CD14-positive monocyte (primary cell): ENCODE results near the gene UBA7. TPM values are rescaled to one million over a fixed set of nuclear protein-coding genes. Genes with fewer than 3 reads are reported as not detected.
A peak's percentile ranks its signal among the peaks of the same experiment; 100 is the strongest.

Source experiments
- DNase-seq, 3 donors: peaks; one replicate each; pipeline ENCODE4 v3.0.0-alpha.2; 2011 to 2022
- H2AFZ ChIP-seq: 2 replicates; pipeline ENCODE4 v1.6.0; 2012; ENCODE audit warnings: mild to moderate bottlenecking, low read depth, low read length, inconsistent platforms; ENCODE audit not compliant: insufficient read depth, poor library complexity, severe bottlenecking
- H3K27ac ChIP-seq, 2 donors: 1 replicate in 1 of 2; 2 replicates in 1 of 2; pipeline ENCODE4 v1.5.1; 2012 to 2013; ENCODE audit warnings: low read length in 2 of 2, control low read depth in 1 of 2, inconsistent platforms in 1 of 2, low read depth in 1 of 2, mild to moderate bottlenecking in 1 of 2
- H3K27me3 ChIP-seq, 2 donors: one replicate each; pipeline versions ENCODE4 v1.6.0 to v1.6.1; 2011 to 2013; ENCODE audit warnings: low read length in 2 of 2; ENCODE audit not compliant: control insufficient read depth in 2 of 2, insufficient read depth in 2 of 2
- H3K36me3 ChIP-seq, 2 donors: replicated peaks in 1 of 2; 1 replicate in 1 of 2; 2 replicates in 1 of 2; pipeline versions ENCODE4 v1.5.1 to v1.6.1; 2012 to 2013; ENCODE audit warnings: low read length in 2 of 2, control low read depth in 1 of 2, inconsistent platforms in 1 of 2, mild to moderate bottlenecking in 1 of 2; ENCODE audit not compliant: insufficient read depth in 2 of 2, control insufficient read depth in 1 of 2
- H3K4me1 ChIP-seq, 2 donors: 1 replicate in 1 of 2; 2 replicates in 1 of 2; pipeline versions ENCODE4 v1.5.1 to v1.6.1; 2012 to 2013; ENCODE audit warnings: low read length in 2 of 2, control low read depth in 1 of 2, inconsistent platforms in 1 of 2, mild to moderate bottlenecking in 1 of 2, moderate library complexity in 1 of 2; ENCODE audit not compliant: insufficient read depth in 2 of 2, control insufficient read depth in 1 of 2
- H3K4me2 ChIP-seq: replicated peaks from 2 replicates; pipeline ENCODE3; 2012; ENCODE audit warnings: low read length, moderate library complexity, mild to moderate bottlenecking; ENCODE audit not compliant: poor library complexity, severe bottlenecking; ENCODE audit errors: extremely low read depth
- H3K4me3 ChIP-seq, 3 experiments: fragments of 200-600 bp in 1 of 3; sonication (generic) in 1 of 3; replicated peaks in 1 of 3; 1 replicate in 2 of 3; 2 replicates in 1 of 3; pipeline ENCODE4 v1.5.1; 2011 to 2013; ENCODE audit warnings: low read length in 3 of 3, mild to moderate bottlenecking in 3 of 3, control low read depth in 2 of 3, low read depth in 2 of 3, inconsistent platforms in 1 of 3, moderate library complexity in 1 of 3
- H3K79me2 ChIP-seq: 2 replicates; pipeline ENCODE4 v1.6.0; 2012; ENCODE audit warnings: mild to moderate bottlenecking, control low read depth, inconsistent platforms, low read length, moderate library complexity; ENCODE audit not compliant: insufficient read depth
- H3K9ac ChIP-seq: 2 replicates; pipeline ENCODE4 v1.6.0; 2017; ENCODE audit warnings: low read length, mild to moderate bottlenecking; ENCODE audit not compliant: insufficient read depth, poor library complexity, severe bottlenecking
- H3K9me3 ChIP-seq, 2 donors: replicated peaks in 1 of 2; 1 replicate in 1 of 2; 2 replicates in 1 of 2; pipeline versions ENCODE4 v1.5.1 to v1.6.1; 2012 to 2013; ENCODE audit warnings: low read length in 2 of 2, control low read depth in 1 of 2; ENCODE audit not compliant: control insufficient read depth in 1 of 2, insufficient read depth in 1 of 2
- H4K20me1 ChIP-seq: 2 replicates; pipeline ENCODE4 v1.6.0; 2012; ENCODE audit warnings: mild to moderate bottlenecking, low read length, control low read depth, moderate library complexity; ENCODE audit not compliant: insufficient read depth
- H3K27ac Mint-ChIP-seq, 7 donors: one replicate each; pipeline ENCODE4 v1.8.0; 2020; ENCODE audit warnings: mild to moderate bottlenecking in 7 of 7, mixed read lengths in 7 of 7, moderate library complexity in 6 of 7, inconsistent platforms in 2 of 7
- H3K27me3 Mint-ChIP-seq, 3 donors: one replicate each; pipeline ENCODE4 v1.8.0; 2021 to 2022; ENCODE audit warnings: low read depth in 3 of 3, mild to moderate bottlenecking in 3 of 3, mixed read lengths in 3 of 3, moderate library complexity in 3 of 3, inconsistent platforms in 1 of 3
- H3K36me3 Mint-ChIP-seq, 2 donors: one replicate each; pipeline ENCODE4 v1.8.0; 2020; ENCODE audit warnings: mixed read lengths in 2 of 2, inconsistent platforms in 1 of 2, mild to moderate bottlenecking in 1 of 2
- H3K4me1 Mint-ChIP-seq: one replicate; pipeline ENCODE4 v1.8.0; 2020; ENCODE audit warnings: mild to moderate bottlenecking, mixed read lengths
- H3K4me3 Mint-ChIP-seq, 2 donors: one replicate each; pipeline ENCODE4 v1.8.0; 2020; ENCODE audit warnings: mild to moderate bottlenecking in 2 of 2, mixed read lengths in 2 of 2, moderate library complexity in 1 of 2
- H3K9me3 Mint-ChIP-seq, 7 donors: one replicate each; pipeline ENCODE4 v1.8.0; 2020 to 2022; ENCODE audit warnings: mixed read lengths in 7 of 7, mild to moderate bottlenecking in 6 of 7, moderate library complexity in 6 of 7, inconsistent platforms in 2 of 7
- WGBS: methylation state at CpG from one replicate; pipeline ENCODE4 v1.1.5; 2013; ENCODE audit warnings: missing lambda C conversion rate; ENCODE audit not compliant: insufficient coverage; 5-methylcytosine and 5-hydroxymethylcytosine counted together
- intact Hi-C, 2 donors: fragments of 100-400 bp; cut with micrococcal nuclease; formaldehyde crosslinking; loops; one replicate each; pipeline versions ENCODE4 v1.15.0 to v1.15.1; 2023
- polyA plus RNA-seq, 3 donors: library from polyadenylated mRNA; depleted of rRNA in 1 of 3; unstranded in 2 of 3; stranded (reverse) in 1 of 3; fragments of 300-500 nt in 2 of 3; fragments of >200 nt in 1 of 3; fragmentation: Illumina TruSeq in 2 of 3; gene quantifications; 1 replicate in 2 of 3; 2 replicates in 1 of 3; pipeline ENCODE4 v1.2.3, GENCODE V29; 2012 to 2021
- TF ChIP-seq, protein P1 (sequence below): fragments of 200-600 bp; IDR thresholded peaks from one replicate; pipeline ENCODE4 v1.8.0; 2022; ENCODE audit warnings: antibody characterized with exemption, mild to moderate bottlenecking

The UBA7 gene
- polyA plus RNA-seq, 3 donors, result 39.1 to 399 (median 43.7) TPM

- peak within 1 kb of the TSS; percentile 97 for H2AFZ ChIP-seq
- intact Hi-C loops, result loop anchor here (5.0 kb wide), 1 partner anchor 71 kb away; the partner anchor contains the start of gene MON1A (in 2 of the 2)
These were observed 42.6 kb upstream of the UBA7 start, which contains the start of gene TRAIP for GRCh38 chr3:49856181-49857005. Gene TRAIP (minus strand): TSS chr3:49856564. CDS start chr3:49856453, 111 bp downstream.

GRCh38 chr3:49855662-49856061, 41.9 kb upstream of the UBA7 start:
- H3K9me3 Mint-ChIP-seq, result peaks cover 0 to 5% (median 0%) of the 10 kb centered on the region in 7 donors
- peaks cover 0 to 2% (median 1%) of the 10 kb centered on the region in 3 donors for H3K27me3 Mint-ChIP-seq
- Histone ChIP-seq H3K4me2 (peak overlapping the region; percentile 89), H2AFZ (peak overlapping the region; percentile 97), H3K4me3 (peak overlapping the region in 2 of 3 experiments; percentile 82 to 83), H3K27ac (peak overlapping the region in 1 of 2 donors; percentile 88), H3K36me3 (no peaks in the 10 kb centered on the region), H3K27me3 (no peaks in the 10 kb centered on the region), H3K9ac (peak overlapping the region; percentile 68), H3K79me2 (peaks cover 26% of the 10 kb centered on the region), H3K9me3 (no peaks in the 10 kb centered on the region), H4K20me1 (no peaks in the 10 kb centered on the region), H3K4me1 (peaks cover 13 to 16% of the 10 kb centered on the region in 2 donors)
- WGBS, result 90% methylated on average over 2 of the region's 5 CpGs
- DNase-seq, result no peak
- peak overlapping the region in 1 of 2 donors; percentile 89 for H3K4me3 Mint-ChIP-seq
- H3K27ac Mint-ChIP-seq, result peak overlapping the region in 2 of 7 donors; percentile 89 to 92
- H3K36me3 Mint-ChIP-seq, result peaks cover 0 to 2% of the 10 kb centered on the region in 2 donors
- TF ChIP-seq, protein P1, sequence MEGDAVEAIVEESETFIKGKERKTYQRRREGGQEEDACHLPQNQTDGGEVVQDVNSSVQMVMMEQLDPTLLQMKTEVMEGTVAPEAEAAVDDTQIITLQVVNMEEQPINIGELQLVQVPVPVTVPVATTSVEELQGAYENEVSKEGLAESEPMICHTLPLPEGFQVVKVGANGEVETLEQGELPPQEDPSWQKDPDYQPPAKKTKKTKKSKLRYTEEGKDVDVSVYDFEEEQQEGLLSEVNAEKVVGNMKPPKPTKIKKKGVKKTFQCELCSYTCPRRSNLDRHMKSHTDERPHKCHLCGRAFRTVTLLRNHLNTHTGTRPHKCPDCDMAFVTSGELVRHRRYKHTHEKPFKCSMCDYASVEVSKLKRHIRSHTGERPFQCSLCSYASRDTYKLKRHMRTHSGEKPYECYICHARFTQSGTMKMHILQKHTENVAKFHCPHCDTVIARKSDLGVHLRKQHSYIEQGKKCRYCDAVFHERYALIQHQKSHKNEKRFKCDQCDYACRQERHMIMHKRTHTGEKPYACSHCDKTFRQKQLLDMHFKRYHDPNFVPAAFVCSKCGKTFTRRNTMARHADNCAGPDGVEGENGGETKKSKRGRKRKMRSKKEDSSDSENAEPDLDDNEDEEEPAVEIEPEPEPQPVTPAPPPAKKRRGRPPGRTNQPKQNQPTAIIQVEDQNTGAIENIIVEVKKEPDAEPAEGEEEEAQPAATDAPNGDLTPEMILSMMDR, result no peak
- intact Hi-C loops, result loop anchor here (5.0 kb wide), 1 partner anchor 72 kb away; the partner anchor contains the start of gene MON1A (in 2 of the 2)
- H3K4me1 Mint-ChIP-seq, result peaks cover 16% of the 10 kb centered on the region

More at GRCh38 chr3:49856181-49857005, 42.6 kb upstream of the UBA7 start, which contains the start of gene TRAIP:
- H3K27ac ChIP-seq, result peak within 1 kb of the TSS; percentile 32 to 88
- Mint-ChIP-seq H3K4me3 (peak within 1 kb of the TSS; percentile 82 to 89), H3K4me1 (peaks cover 16% of the 10 kb centered on the region), H3K27me3 (peaks cover 0 to 2% (median 1%) of the 10 kb centered on the region in 3 donors), H3K36me3 (no peaks in the 10 kb centered on the region), H3K27ac (peak within 1 kb of the TSS; percentile 68 to 96 (median 89)), H3K9me3 (peaks cover 0 to 5% (median 0%) of the 10 kb centered on the region in 7 donors)
- no peaks in the 10 kb centered on the region for H3K9me3 ChIP-seq
- TF ChIP-seq, protein P1, result no peak
- no peaks in the 10 kb centered on the region for H3K36me3 ChIP-seq
- peaks cover 13 to 16% of the 10 kb centered on the region in 2 donors for H3K4me1 ChIP-seq
- H3K4me3 ChIP-seq, result peak within 1 kb of the TSS; percentile 65 to 83 (median 82)
- peak within 1 kb of the TSS; percentile 68 for H3K9ac ChIP-seq
- no peaks in the 10 kb centered on the region for H3K27me3 ChIP-seq
- no peaks in the 10 kb centered on the region for H4K20me1 ChIP-seq
- peaks cover 26% of the 10 kb centered on the region for H3K79me2 ChIP-seq
- peak; percentile 90 to 94 (median 92) for DNase-seq
- peak within 1 kb of the TSS; percentile 89 for H3K4me2 ChIP-seq
- 2% methylated on average over 49 of the region's 52 CpGs for WGBS
